ENCODE data around the gene IKZF5. TPM values are rescaled to one million over a fixed set of nuclear protein-coding genes. Genes with fewer than 3 reads are reported as not detected.

IKZF5 gene
- 3.3 and 4.3 TPM in 2 replicates for total RNA-seq (2014; rRNA removed; shearing (Covaris generic))

GRCh38 chr10:123008355-123009104, at the start of gene IKZF5, which contains the start of gene ACADSB:
TSS of gene IKZF5 (minus strand) at chr10:123008795. CDS start at chr10:122998625, 10,170 bp downstream.
TSS of gene ACADSB (plus strand) at chr10:123009006. CDS start at chr10:123009030, 24 bp downstream.

GRCh38 chr10:122980209-122981065, 28.2 kb downstream of the IKZF5 start, which contains the start of gene PSTK:
TSS of gene PSTK (plus strand) at chr10:122980401. CDS start at chr10:122980480, 79 bp downstream.

GRCh38 chr10:122953902-122954730, 54.5 kb downstream of the IKZF5 start, which contains the start of gene C10orf88:
TSS of gene C10orf88 (minus strand) at chr10:122954227. CDS start at chr10:122954178, 49 bp downstream.

Other genes starting within 250 kb of the IKZF5 start
- gene CUZD1, start 162.9 kb downstream of the IKZF5 start, total RNA-seq (2014; rRNA removed; shearing (Covaris generic)): 0.66 and 0.72 TPM in 2 replicates
- 8.2 and 11.4 TPM in 2 replicates for gene FAM24B, start 129.2 kb downstream of the IKZF5 start, total RNA-seq (2014; rRNA removed; shearing (Covaris generic))
- gene FAM24A, start 98.2 kb downstream of the IKZF5 start, total RNA-seq (2014; rRNA removed; shearing (Covaris generic)): not detected in 2 replicates
- 6.0 and 6.1 TPM in 2 replicates for gene C10orf88, start 54.6 kb downstream of the IKZF5 start, total RNA-seq (2014; rRNA removed; shearing (Covaris generic))
- 7.8 and 8.3 TPM in 2 replicates for gene PSTK, start 28.4 kb downstream of the IKZF5 start, total RNA-seq (2014; rRNA removed; shearing (Covaris generic))
- gene ACADSB, start 211 bp upstream of the IKZF5 start, total RNA-seq (2014; rRNA removed; shearing (Covaris generic)): 7.0 and 7.8 TPM in 2 replicates
- 3.5 and 6.3 TPM in 2 replicates for gene HMX3, start 127.2 kb upstream of the IKZF5 start, total RNA-seq (2014; rRNA removed; shearing (Covaris generic))
- not detected in 2 replicates for gene HMX2, start 139.3 kb upstream of the IKZF5 start, total RNA-seq (2014; rRNA removed; shearing (Covaris generic))
- gene BUB3, start 145.6 kb upstream of the IKZF5 start, total RNA-seq (2014; rRNA removed; shearing (Covaris generic)): 250 and 295 TPM in 2 replicates